ENCODE data around the gene TGIF1.

GRCh38 chr18:3426074-3426473 is 23.9 kb upstream of the TGIF1 start:
- TF ChIP-seq, protein P1, sequence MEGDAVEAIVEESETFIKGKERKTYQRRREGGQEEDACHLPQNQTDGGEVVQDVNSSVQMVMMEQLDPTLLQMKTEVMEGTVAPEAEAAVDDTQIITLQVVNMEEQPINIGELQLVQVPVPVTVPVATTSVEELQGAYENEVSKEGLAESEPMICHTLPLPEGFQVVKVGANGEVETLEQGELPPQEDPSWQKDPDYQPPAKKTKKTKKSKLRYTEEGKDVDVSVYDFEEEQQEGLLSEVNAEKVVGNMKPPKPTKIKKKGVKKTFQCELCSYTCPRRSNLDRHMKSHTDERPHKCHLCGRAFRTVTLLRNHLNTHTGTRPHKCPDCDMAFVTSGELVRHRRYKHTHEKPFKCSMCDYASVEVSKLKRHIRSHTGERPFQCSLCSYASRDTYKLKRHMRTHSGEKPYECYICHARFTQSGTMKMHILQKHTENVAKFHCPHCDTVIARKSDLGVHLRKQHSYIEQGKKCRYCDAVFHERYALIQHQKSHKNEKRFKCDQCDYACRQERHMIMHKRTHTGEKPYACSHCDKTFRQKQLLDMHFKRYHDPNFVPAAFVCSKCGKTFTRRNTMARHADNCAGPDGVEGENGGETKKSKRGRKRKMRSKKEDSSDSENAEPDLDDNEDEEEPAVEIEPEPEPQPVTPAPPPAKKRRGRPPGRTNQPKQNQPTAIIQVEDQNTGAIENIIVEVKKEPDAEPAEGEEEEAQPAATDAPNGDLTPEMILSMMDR (IDR thresholded peaks at IDR 0.05): no peak
- no peak for TF ChIP-seq POLR2A (IDR thresholded peaks at IDR 0.05)

Data from Peyer's patch (tissue), 4 donors.